Ishikawa (cell line): Measurements from ENCODE around the gene SCCPDH.

Source experiments
- CEBPB ChIP-seq: IDR thresholded peaks from 2 replicates; pipeline ENCODE4 v1.6.1; 2012
- CREB1 ChIP-seq: IDR thresholded peaks from 2 replicates; pipeline ENCODE4 v1.6.1; 2012; ENCODE audit warnings: low read depth
- EGR1 ChIP-seq: IDR thresholded peaks from 2 replicates; pipeline ENCODE4 v1.6.1; 2012
- EP300 ChIP-seq: IDR thresholded peaks from 2 replicates; pipeline ENCODE4 v1.6.1; 2012; ENCODE audit warnings: borderline replicate concordance
- FOXM1 ChIP-seq: IDR thresholded peaks from 2 replicates; pipeline ENCODE4 v1.6.1; 2012; ENCODE audit warnings: low read depth, borderline replicate concordance
- NFIC ChIP-seq: IDR thresholded peaks from 2 replicates; pipeline ENCODE4 v1.6.1; 2012
- RAD21 ChIP-seq: IDR thresholded peaks from 2 replicates; pipeline ENCODE4 v1.6.1; 2012; ENCODE audit warnings: low read depth
- TAF1 ChIP-seq: IDR thresholded peaks from 2 replicates; pipeline ENCODE4 v1.6.1; 2012; ENCODE audit warnings: low read depth, mild to moderate bottlenecking
- TCF12 ChIP-seq: IDR thresholded peaks from 2 replicates; pipeline ENCODE4 v1.6.1; 2012; ENCODE audit warnings: low read depth
- TEAD4 ChIP-seq: IDR thresholded peaks from 2 replicates; pipeline ENCODE4 v1.6.1; 2012
- YY1 ChIP-seq: IDR thresholded peaks from 2 replicates; pipeline ENCODE4 v1.6.1; 2012; ENCODE audit warnings: low read depth
- ZBTB7A ChIP-seq: IDR thresholded peaks from 2 replicates; pipeline ENCODE4 v1.6.1; 2012; ENCODE audit warnings: low read depth
- TF ChIP-seq, protein P1 (sequence below): IDR thresholded peaks from 2 replicates; pipeline ENCODE4 v1.6.1; 2012
- TF ChIP-seq, protein P2 (sequence below): IDR thresholded peaks from 2 replicates; pipeline ENCODE4 v1.6.1; 2012
- TF ChIP-seq, protein P3 (sequence below): IDR thresholded peaks from 2 replicates; pipeline ENCODE4 v1.6.1; 2012; ENCODE audit warnings: low read depth, mild to moderate bottlenecking

Gene SCCPDH

GRCh38 chr1:246781212-246781611, 57.0 kb downstream of the SCCPDH start:
- TF ChIP-seq TEAD4 (no peak), EGR1 (no peak)
- TF ChIP-seq, protein P1, sequence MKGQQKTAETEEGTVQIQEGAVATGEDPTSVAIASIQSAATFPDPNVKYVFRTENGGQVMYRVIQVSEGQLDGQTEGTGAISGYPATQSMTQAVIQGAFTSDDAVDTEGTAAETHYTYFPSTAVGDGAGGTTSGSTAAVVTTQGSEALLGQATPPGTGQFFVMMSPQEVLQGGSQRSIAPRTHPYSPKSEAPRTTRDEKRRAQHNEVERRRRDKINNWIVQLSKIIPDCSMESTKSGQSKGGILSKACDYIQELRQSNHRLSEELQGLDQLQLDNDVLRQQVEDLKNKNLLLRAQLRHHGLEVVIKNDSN = no peak

GRCh38 chr1:246782120-246782900, 58.1 kb downstream of the SCCPDH start:
- no peak for TF ChIP-seq RAD21

DNA sequence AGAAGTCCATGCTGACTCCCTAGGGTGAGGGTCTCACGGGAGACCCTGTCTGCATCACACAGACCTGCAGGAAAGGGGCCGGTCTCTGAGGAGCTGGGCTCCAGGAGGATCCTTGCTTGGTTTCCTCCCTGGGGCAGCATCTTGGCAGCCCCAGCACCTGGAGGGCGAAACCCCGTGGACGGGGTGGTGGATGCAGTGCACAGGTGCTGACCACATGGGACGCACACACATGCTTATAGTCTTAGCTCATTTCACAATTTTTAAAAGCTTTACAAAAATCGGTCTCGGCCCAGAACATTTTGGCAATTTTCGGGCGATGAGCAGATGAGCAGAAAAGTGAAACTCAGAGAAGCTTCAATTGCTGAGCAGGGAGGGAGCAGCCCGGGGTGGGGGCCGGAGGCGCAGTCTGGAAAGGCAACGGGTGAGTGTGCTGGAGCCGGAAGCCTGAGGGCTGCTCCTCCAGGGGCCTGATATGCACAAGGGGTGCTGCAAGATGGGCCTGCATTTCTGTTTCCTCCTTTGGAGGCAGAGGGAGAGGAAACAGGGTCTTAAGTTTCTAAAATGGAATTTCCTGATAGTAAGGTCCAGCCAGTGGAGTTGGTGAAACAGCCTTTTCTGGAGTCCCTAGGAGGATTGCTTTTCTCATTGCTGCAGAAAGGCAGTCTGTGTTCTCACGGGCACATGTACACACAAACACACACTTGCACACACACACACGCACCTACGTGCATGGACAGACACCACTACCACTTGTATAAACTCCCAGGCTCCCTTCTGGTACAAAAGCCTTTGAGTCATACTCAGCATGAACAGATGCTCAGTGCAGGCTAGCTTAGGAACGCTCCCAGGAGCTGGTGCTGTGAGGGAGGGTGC, 60.6 kb downstream of the SCCPDH start:
- TF ChIP-seq EGR1 (no peak), TAF1 (no peak), CREB1 (no peak), ZBTB7A (no peak), TEAD4 (no peak), TCF12 (no peak), RAD21 (no peak), YY1 (no peak), FOXM1 (no peak), CEBPB (no peak), NFIC (no peak), EP300 (no peak)
- TF ChIP-seq, protein P1 = no peak
- TF ChIP-seq, protein P2, sequence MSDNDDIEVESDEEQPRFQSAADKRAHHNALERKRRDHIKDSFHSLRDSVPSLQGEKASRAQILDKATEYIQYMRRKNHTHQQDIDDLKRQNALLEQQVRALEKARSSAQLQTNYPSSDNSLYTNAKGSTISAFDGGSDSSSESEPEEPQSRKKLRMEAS = no peak

GRCh38 chr1:246785494-246786111, 61.4 kb downstream of the SCCPDH start:
- TF ChIP-seq YY1 (no peak), RAD21 (no peak), TCF12 (no peak), NFIC (no peak), CEBPB (no peak), EGR1 (no peak), EP300 (no peak), CREB1 (no peak), FOXM1 (no peak)
- TF ChIP-seq, protein P1 = no peak

DNA sequence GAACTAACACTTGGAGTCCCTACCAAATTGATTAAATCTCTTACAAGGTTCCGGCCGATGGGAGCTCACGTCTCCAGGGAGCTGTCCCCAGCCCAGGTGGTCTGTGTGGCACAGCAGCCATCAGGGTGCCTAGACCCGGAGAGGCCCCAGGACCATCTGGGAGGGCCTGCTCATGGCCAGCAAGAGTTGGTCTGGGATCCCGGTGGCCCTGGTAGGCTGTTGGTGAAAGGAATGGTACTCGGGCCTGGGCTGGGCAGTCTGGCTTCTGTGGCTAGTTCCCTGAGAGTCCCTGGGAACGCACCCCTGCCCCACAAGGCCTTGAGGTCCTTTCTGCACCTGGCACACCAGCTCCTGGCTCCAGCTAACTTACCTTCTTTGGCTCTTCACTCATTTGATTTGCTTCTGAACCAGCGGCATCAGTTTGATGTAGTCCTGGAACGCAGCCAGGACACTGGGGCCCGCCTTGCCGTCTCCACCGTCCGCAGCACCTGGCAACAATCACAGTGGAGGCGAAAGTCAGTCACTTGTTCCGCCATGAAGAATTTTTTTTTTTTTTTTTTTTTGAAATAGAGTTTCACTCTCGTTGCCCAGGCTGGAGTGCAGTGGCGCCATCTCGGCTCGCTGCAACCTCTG, 62.5 kb downstream of the SCCPDH start:
- TF ChIP-seq YY1 = no peak
- no peak for TF ChIP-seq CREB1
- TF ChIP-seq, protein P1 = no peak
- TF ChIP-seq RAD21 = no peak
- no peak for TF ChIP-seq TAF1
- TF ChIP-seq EP300 = no peak
- no peak for TF ChIP-seq ZBTB7A
- TF ChIP-seq, protein P3, sequence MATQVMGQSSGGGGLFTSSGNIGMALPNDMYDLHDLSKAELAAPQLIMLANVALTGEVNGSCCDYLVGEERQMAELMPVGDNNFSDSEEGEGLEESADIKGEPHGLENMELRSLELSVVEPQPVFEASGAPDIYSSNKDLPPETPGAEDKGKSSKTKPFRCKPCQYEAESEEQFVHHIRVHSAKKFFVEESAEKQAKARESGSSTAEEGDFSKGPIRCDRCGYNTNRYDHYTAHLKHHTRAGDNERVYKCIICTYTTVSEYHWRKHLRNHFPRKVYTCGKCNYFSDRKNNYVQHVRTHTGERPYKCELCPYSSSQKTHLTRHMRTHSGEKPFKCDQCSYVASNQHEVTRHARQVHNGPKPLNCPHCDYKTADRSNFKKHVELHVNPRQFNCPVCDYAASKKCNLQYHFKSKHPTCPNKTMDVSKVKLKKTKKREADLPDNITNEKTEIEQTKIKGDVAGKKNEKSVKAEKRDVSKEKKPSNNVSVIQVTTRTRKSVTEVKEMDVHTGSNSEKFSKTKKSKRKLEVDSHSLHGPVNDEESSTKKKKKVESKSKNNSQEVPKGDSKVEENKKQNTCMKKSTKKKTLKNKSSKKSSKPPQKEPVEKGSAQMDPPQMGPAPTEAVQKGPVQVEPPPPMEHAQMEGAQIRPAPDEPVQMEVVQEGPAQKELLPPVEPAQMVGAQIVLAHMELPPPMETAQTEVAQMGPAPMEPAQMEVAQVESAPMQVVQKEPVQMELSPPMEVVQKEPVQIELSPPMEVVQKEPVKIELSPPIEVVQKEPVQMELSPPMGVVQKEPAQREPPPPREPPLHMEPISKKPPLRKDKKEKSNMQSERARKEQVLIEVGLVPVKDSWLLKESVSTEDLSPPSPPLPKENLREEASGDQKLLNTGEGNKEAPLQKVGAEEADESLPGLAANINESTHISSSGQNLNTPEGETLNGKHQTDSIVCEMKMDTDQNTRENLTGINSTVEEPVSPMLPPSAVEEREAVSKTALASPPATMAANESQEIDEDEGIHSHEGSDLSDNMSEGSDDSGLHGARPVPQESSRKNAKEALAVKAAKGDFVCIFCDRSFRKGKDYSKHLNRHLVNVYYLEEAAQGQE = no peak
- no peak for TF ChIP-seq EGR1
- no peak for TF ChIP-seq TEAD4
- no peak for TF ChIP-seq TCF12
- TF ChIP-seq CEBPB = no peak
- no peak for TF ChIP-seq NFIC
- TF ChIP-seq FOXM1 = no peak
- TF ChIP-seq, protein P2 = no peak
